ENCODE measurements around the gene PRKG1. TPM values are rescaled to one million over a fixed set of nuclear protein-coding genes. Genes with fewer than 3 reads are reported as not detected.
"Not testable (repeated sequence)": the region's sequence is repeated elsewhere in the genome, so short reads cannot be mapped to it uniquely, and the experiment has no call there.

The PRKG1 gene
- total RNA-seq, 5 donors from 2014 or later (not counting 1 experiment from before 2014, with no cell fraction given): 0.03 to 0.26 (median 0.19) TPM; not detected in 1

- Histone ChIP-seq H3K27ac (ENCODE audit: low read length) (no peak overlapping the region), H3K9me3 (no peaks in the 10 kb centered on the region), H3K4me1 (ENCODE audit: control insufficient read depth in 1 of 2, extremely low read depth in 1 of 2, insufficient read depth in 2 of 2, low read length in 2 of 2) (no peaks in the 10 kb centered on the region), H3K4me3 (ENCODE audit: control insufficient read depth in 1 of 2, extremely low read depth in 1 of 2, low read length in 1 of 2) (no peak overlapping the region), H3K27me3 (replicated peaks in 1 of 2; ENCODE audit: control insufficient read depth in 2 of 2, extremely low read depth in 1 of 2, insufficient read depth in 2 of 2, low read length in 1 of 2) (no peaks in the 10 kb centered on the region), H3K36me3 (ENCODE audit: control insufficient read depth in 2 of 2, extremely low read depth in 1 of 2, insufficient read depth in 1 of 2, low read length in 1 of 2) (no peaks in the 10 kb centered on the region)
- peaks cover 0 to 17% (median 11%) of the 10 kb centered on the region in 3 donors for H3K4me1 Mint-ChIP-seq
- peaks cover 0 to 4% (median 3%) of the 10 kb centered on the region in 3 donors for H3K9me3 Mint-ChIP-seq
- no peak for ATAC-seq (replicated peaks in 1 of 4)
- H3K27me3 Mint-ChIP-seq: no peaks in the 10 kb centered on the region
- ChIA-PET CTCF (no interaction called here), POLR2A (no interaction called here)
- H3K4me3 Mint-ChIP-seq: no peak overlapping the region
- H3K36me3 Mint-ChIP-seq: no peaks in the 10 kb centered on the region
- H3K27ac Mint-ChIP-seq: no peak overlapping the region
- WGBS (ENCODE audit: insufficient coverage): no CpG with 5 or more reads among the region's 1 CpG
- no peak for DNase-seq
These were observed 266.1 kb downstream of the PRKG1 start for GRCh38 chr10:51340366-51340765.

GRCh38 chr10:51340845-51341610 is 266.7 kb downstream of the PRKG1 start:
- Histone ChIP-seq H3K4me1 (ENCODE audit: control insufficient read depth in 1 of 2, extremely low read depth in 1 of 2, insufficient read depth in 2 of 2, low read length in 2 of 2) (no peaks in the 10 kb centered on the region), H3K4me3 (ENCODE audit: control insufficient read depth in 1 of 2, extremely low read depth in 1 of 2, low read length in 1 of 2) (no peak overlapping the region), H3K36me3 (ENCODE audit: control insufficient read depth in 2 of 2, extremely low read depth in 1 of 2, insufficient read depth in 1 of 2, low read length in 1 of 2) (no peaks in the 10 kb centered on the region), H3K27ac (ENCODE audit: low read length) (peak overlapping the region; percentile 48), H3K27me3 (replicated peaks in 1 of 2; ENCODE audit: control insufficient read depth in 2 of 2, extremely low read depth in 1 of 2, insufficient read depth in 2 of 2, low read length in 1 of 2) (no peaks in the 10 kb centered on the region), H3K9me3 (no peaks in the 10 kb centered on the region)
- Mint-ChIP-seq H3K4me1 (peaks cover 0 to 17% (median 11%) of the 10 kb centered on the region in 3 donors), H3K36me3 (no peaks in the 10 kb centered on the region), H3K27me3 (no peaks in the 10 kb centered on the region), H3K9me3 (peaks cover 0 to 4% (median 3%) of the 10 kb centered on the region in 3 donors), H3K4me3 (no peak overlapping the region), H3K27ac (peak overlapping the region; percentile 55 to 80)
- ATAC-seq (replicated peaks in 1 of 4) (peak in 1 of 4 experiments; percentile 63), DNase-seq (peak in 1 of 35 experiments; percentile 7)
- POLR2A ChIA-PET: no interaction called here
- no CpG with 5 or more reads among the region's 4 CpGs for WGBS (ENCODE audit: insufficient coverage)
- CTCF ChIA-PET: no interaction called here

GRCh38 chr10:51341745-51342144 is 267.5 kb downstream of the PRKG1 start:
- H3K36me3 Mint-ChIP-seq; H3K4me1 ChIP-seq (ENCODE audit: control insufficient read depth in 1 of 2, extremely low read depth in 1 of 2, insufficient read depth in 2 of 2, low read length in 2 of 2); H3K27me3 Mint-ChIP-seq; H3K4me3 Mint-ChIP-seq; H3K9me3 ChIP-seq; ATAC-seq (replicated peaks in 1 of 4); DNase-seq; H3K36me3 ChIP-seq (ENCODE audit: control insufficient read depth in 2 of 2, extremely low read depth in 1 of 2, insufficient read depth in 1 of 2, low read length in 1 of 2); CTCF ChIA-PET; H3K27me3 ChIP-seq (replicated peaks in 1 of 2; ENCODE audit: control insufficient read depth in 2 of 2, extremely low read depth in 1 of 2, insufficient read depth in 2 of 2, low read length in 1 of 2); H3K4me3 ChIP-seq (ENCODE audit: control insufficient read depth in 1 of 2, extremely low read depth in 1 of 2, low read length in 1 of 2); H3K9me3 Mint-ChIP-seq: not testable (repeated sequence)
- Mint-ChIP-seq H3K4me1 (peaks cover 0 to 17% (median 11%) of the 10 kb centered on the region in 3 donors), H3K27ac (peak overlapping the region; percentile 55 to 80)
- POLR2A ChIA-PET: interaction anchor here in 1 of 2 donors (0.6 kb wide), 1 partner anchor 196 kb away, joined by 3 read pairs; no protein-coding TSS in a partner anchor
- WGBS (ENCODE audit: insufficient coverage): no CpG with 5 or more reads among the region's 3 CpGs
- peak overlapping the region; percentile 48 for H3K27ac ChIP-seq (ENCODE audit: low read length)

GRCh38 chr10:51342381-51342780 is 268.1 kb downstream of the PRKG1 start:
- Mint-ChIP-seq H3K27ac (no peak overlapping the region), H3K4me3 (no peak overlapping the region), H3K27me3 (no peaks in the 10 kb centered on the region), H3K4me1 (peaks cover 0 to 17% (median 11%) of the 10 kb centered on the region in 3 donors), H3K9me3 (peaks cover 0 to 4% (median 0%) of the 10 kb centered on the region in 3 donors), H3K36me3 (no peaks in the 10 kb centered on the region)
- Histone ChIP-seq H3K27me3 (replicated peaks in 1 of 2; ENCODE audit: control insufficient read depth in 2 of 2, extremely low read depth in 1 of 2, insufficient read depth in 2 of 2, low read length in 1 of 2) (no peaks in the 10 kb centered on the region), H3K36me3 (ENCODE audit: control insufficient read depth in 2 of 2, extremely low read depth in 1 of 2, insufficient read depth in 1 of 2, low read length in 1 of 2) (no peaks in the 10 kb centered on the region), H3K4me1 (ENCODE audit: control insufficient read depth in 1 of 2, extremely low read depth in 1 of 2, insufficient read depth in 2 of 2, low read length in 2 of 2) (no peaks in the 10 kb centered on the region), H3K4me3 (ENCODE audit: control insufficient read depth in 1 of 2, extremely low read depth in 1 of 2, low read length in 1 of 2) (no peak overlapping the region), H3K27ac (ENCODE audit: low read length) (no peak overlapping the region), H3K9me3 (no peaks in the 10 kb centered on the region)
- no CpG with 5 or more reads among the region's 1 CpG for WGBS (ENCODE audit: insufficient coverage)
- no peak for ATAC-seq (replicated peaks in 1 of 4)
- CTCF ChIA-PET: no interaction called here
- DNase-seq: no peak
- POLR2A ChIA-PET: interaction anchor here in 1 of 2 donors (0.6 kb wide), 1 partner anchor 197 kb away, joined by 3 read pairs; no protein-coding TSS in a partner anchor

- Mint-ChIP-seq H3K36me3 (no peaks in the 10 kb centered on the region), H3K27ac (no peak overlapping the region), H3K4me1 (peaks cover 0 to 17% (median 11%) of the 10 kb centered on the region in 3 donors), H3K27me3 (no peaks in the 10 kb centered on the region), H3K9me3 (peaks cover 0 to 4% (median 0%) of the 10 kb centered on the region in 3 donors), H3K4me3 (no peak overlapping the region)
- Histone ChIP-seq H3K4me3 (ENCODE audit: control insufficient read depth in 1 of 2, extremely low read depth in 1 of 2, low read length in 1 of 2) (no peak overlapping the region), H3K27ac (ENCODE audit: low read length) (no peak overlapping the region), H3K9me3 (no peaks in the 10 kb centered on the region), H3K27me3 (replicated peaks in 1 of 2; ENCODE audit: control insufficient read depth in 2 of 2, extremely low read depth in 1 of 2, insufficient read depth in 2 of 2, low read length in 1 of 2) (no peaks in the 10 kb centered on the region), H3K4me1 (ENCODE audit: control insufficient read depth in 1 of 2, extremely low read depth in 1 of 2, insufficient read depth in 2 of 2, low read length in 2 of 2) (no peaks in the 10 kb centered on the region), H3K36me3 (ENCODE audit: control insufficient read depth in 2 of 2, extremely low read depth in 1 of 2, insufficient read depth in 1 of 2, low read length in 1 of 2) (no peaks in the 10 kb centered on the region)
- ATAC-seq (replicated peaks in 1 of 4) (no peak), DNase-seq (no peak)
- WGBS (ENCODE audit: insufficient coverage): no CpG with 5 or more reads among the region's 1 CpG
- ChIA-PET CTCF (no interaction called here), POLR2A (no interaction called here)
These were observed 269.1 kb downstream of the PRKG1 start for GRCh38 chr10:51343391-51343790.

DNA sequence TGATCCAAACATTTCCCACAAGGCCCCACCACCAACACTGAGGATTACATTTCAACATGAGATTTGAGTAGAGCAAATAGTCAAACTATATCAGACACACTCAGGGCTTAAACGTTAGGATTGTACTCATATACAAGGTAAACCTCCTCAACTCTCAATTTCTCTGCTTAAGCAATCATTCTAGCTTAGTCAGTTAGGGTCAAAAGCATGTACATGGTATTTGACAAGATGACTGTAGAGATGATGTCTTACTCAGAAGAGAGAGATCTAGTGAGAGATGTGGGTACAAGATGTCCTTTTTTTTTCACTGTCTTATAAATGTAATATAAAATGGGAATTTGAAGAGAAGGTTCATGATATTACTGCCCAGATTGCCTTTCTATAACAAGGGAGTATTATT is 270.1 kb downstream of the PRKG1 start:
- CTCF ChIA-PET: no interaction called here
- H3K9me3 ChIP-seq: no peaks in the 10 kb centered on the region
- H3K4me3 Mint-ChIP-seq: no peak overlapping the region
- WGBS (ENCODE audit: insufficient coverage): no CpG with 5 or more reads among the region's 1 CpG
- no peaks in the 10 kb centered on the region for H3K27me3 ChIP-seq (replicated peaks in 1 of 2; ENCODE audit: control insufficient read depth in 2 of 2, extremely low read depth in 1 of 2, insufficient read depth in 2 of 2, low read length in 1 of 2)
- H3K4me3 ChIP-seq (ENCODE audit: control insufficient read depth in 1 of 2, extremely low read depth in 1 of 2, low read length in 1 of 2): no peak overlapping the region
- H3K27ac Mint-ChIP-seq: no peak overlapping the region
- H3K36me3 ChIP-seq (ENCODE audit: control insufficient read depth in 2 of 2, extremely low read depth in 1 of 2, insufficient read depth in 1 of 2, low read length in 1 of 2): no peaks in the 10 kb centered on the region
- no peak for ATAC-seq (replicated peaks in 1 of 4)
- H3K27ac ChIP-seq (ENCODE audit: low read length): no peak overlapping the region
- POLR2A ChIA-PET: no interaction called here
- H3K27me3 Mint-ChIP-seq: no peaks in the 10 kb centered on the region
- peaks cover 0 to 17% (median 11%) of the 10 kb centered on the region in 3 donors for H3K4me1 Mint-ChIP-seq
- H3K36me3 Mint-ChIP-seq: no peaks in the 10 kb centered on the region
- H3K9me3 Mint-ChIP-seq: peaks cover 0 to 4% (median 0%) of the 10 kb centered on the region in 3 donors
- DNase-seq: no peak
- H3K4me1 ChIP-seq (ENCODE audit: control insufficient read depth in 1 of 2, extremely low read depth in 1 of 2, insufficient read depth in 2 of 2, low read length in 2 of 2): no peaks in the 10 kb centered on the region
